Epithelial cell of esophagus (primary cell): Measurements from ENCODE around the gene FHIT.

Experiments used
- DNase-seq: peaks from one replicate; pipeline ENCODE4 v3.0.0; 2010; ENCODE audit warnings: low read depth
- H3K4me3 ChIP-seq: 2 replicates; pipeline ENCODE4 v1.5.1; 2011; ENCODE audit warnings: mild to moderate bottlenecking, low read length, control low read depth
- CTCF ChIP-seq: IDR thresholded peaks from 2 replicates; pipeline ENCODE4 v1.5.1; 2011; ENCODE audit warnings: low read depth, mild to moderate bottlenecking, low read length, control low read depth, inconsistent platforms; ENCODE audit not compliant: insufficient read depth; ENCODE audit errors: missing control alignments

The FHIT gene

DNA sequence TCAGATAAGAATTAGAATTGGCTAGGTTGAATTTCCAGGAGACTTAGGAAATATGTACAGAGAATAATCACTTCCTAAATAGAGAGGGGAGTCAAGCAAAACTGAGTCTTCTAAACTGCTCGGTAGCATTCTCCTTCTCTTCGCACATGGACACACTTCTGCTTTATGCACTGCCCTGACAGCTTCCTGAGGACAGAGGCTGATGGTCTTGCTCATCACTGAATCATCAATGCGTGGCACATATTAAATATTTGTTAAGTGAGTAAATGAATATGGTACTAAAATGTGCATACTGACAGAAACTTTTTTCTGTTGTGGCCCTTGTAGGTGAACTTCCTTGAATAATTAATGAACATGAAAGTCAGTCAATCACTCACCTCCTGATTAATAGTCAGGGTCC is 315.5 kb downstream of the FHIT start:
- no peak overlapping the region for H3K4me3 ChIP-seq
- no peak for TF ChIP-seq CTCF
- peak; percentile 92 for DNase-seq

DNA sequence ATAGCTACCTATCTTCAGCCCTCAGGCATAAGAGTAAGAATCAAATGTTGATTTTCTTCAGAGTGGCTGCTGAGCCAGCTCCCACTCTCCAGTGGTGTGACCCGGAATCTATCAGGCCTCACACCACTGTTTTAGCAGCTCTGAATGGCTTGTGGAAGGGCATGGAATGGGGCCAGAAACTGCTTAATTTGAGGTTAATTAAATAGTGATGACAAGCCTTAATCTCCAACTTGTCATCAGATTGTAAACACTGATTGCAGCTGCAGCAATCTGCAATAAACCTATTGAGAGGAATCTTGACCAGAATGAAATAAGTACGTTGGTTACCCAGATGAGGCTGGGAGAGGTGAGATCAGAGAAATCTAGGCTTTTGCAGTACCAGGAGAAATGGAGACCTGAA is 317.4 kb downstream of the FHIT start:
- no peak overlapping the region for H3K4me3 ChIP-seq
- DNase-seq: no peak
- TF ChIP-seq CTCF: no peak

- peak; percentile 49 for DNase-seq
- no peak overlapping the region for H3K4me3 ChIP-seq
- TF ChIP-seq CTCF: no peak
These were observed 318.6 kb downstream of the FHIT start for GRCh38 chr3:60932643-60933042.

DNA sequence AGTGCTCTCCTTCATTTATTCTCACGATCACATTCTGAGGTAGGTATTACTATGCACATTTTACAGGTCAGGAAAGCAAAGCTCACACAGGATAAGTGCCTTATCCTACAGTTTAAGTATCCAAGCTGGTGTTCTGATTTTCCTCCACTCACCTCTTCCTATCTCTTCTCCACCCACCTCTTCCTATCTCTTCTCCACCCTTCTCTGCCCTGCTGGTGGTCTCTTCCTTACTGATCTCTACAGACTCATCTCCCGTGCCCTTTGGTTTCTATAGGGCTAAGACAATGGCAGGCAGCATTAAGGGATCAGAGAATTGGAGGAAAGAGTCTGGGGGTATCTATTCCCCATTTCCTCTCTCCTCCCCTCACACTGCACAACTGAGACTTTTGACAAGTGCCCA is 319.1 kb downstream of the FHIT start:
- no peak for TF ChIP-seq CTCF

DNA sequence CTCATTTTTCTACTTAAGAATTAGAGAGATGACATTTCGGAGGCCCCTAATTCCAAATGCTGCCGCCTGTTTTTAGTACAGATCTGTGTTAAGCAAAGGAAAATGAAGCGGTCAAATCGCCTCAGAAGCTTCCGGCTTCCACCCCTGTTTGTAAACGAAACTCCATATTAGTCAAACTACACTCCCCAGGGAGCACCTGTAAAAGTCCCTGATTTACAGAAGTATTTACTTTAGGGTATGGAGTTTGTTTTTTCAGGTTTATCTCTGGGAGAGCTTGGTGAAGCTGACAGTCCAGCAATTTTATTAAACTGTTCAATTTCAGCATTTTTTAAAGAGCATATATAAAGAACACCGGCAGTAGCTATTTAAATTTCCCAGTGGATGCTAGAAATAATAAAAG is 319.8 kb downstream of the FHIT start:
- no peak for DNase-seq
- H3K4me3 ChIP-seq: no peak overlapping the region
- no peak for TF ChIP-seq CTCF

More for the DNA sequence above, 319.1 kb downstream of the FHIT start:
- no peak overlapping the region for H3K4me3 ChIP-seq
- DNase-seq: no peak

GRCh38 chr3:60920519-60920918 is 330.7 kb downstream of the FHIT start:
- TF ChIP-seq CTCF: no peak
- no peak overlapping the region for H3K4me3 ChIP-seq
- DNase-seq: no peak

GRCh38 chr3:60919296-60919695 is 332.0 kb downstream of the FHIT start:
- H3K4me3 ChIP-seq: no peak overlapping the region
- TF ChIP-seq CTCF: no peak
- DNase-seq: peak; percentile 45
